Stimulated activated CD8-positive, alpha-beta memory T cell treated with anti-CD3 and anti-CD28 coated beads, Interleukin-7, amount 100 ng/mL, for 4 hours (primary cell): ENCODE results near the gene TACR1.
A peak's percentile ranks its signal among the peaks of the same experiment; 100 is the strongest.
"Not testable (repeated sequence)": the region's sequence is repeated elsewhere in the genome, so short reads cannot be mapped to it uniquely, and the experiment has no call there.

Source experiments
- DNase-seq, 2 donors: peaks; one replicate each; pipeline ENCODE4 v3.0.0-alpha.2; 2020; ENCODE audit warnings: low read depth in 2 of 2

TACR1 gene

GRCh38 chr2:75088791-75089190 is 110.5 kb downstream of the TACR1 start:
- DNase-seq, result no peak

GRCh38 chr2:75087736-75088135 is 111.6 kb downstream of the TACR1 start:
- DNase-seq, result no peak

- no peak for DNase-seq
Observed at GRCh38 chr2:75079575-75079974, 119.7 kb downstream of the TACR1 start.

- no peak for DNase-seq
Observed at GRCh38 chr2:75077909-75078308, 121.4 kb downstream of the TACR1 start.

GRCh38 chr2:75076088-75076487 is 123.2 kb downstream of the TACR1 start:
- no peak for DNase-seq

- DNase-seq, result no peak
Observed at GRCh38 chr2:75074708-75075107, 124.6 kb downstream of the TACR1 start.

GRCh38 chr2:75074228-75074627 is 125.1 kb downstream of the TACR1 start:
- DNase-seq, result no peak

GRCh38 chr2:75071766-75072165 is 127.6 kb downstream of the TACR1 start:
- no peak for DNase-seq

- no peak for DNase-seq
Observed at GRCh38 chr2:75068546-75068945, 130.8 kb downstream of the TACR1 start.

- DNase-seq, result no peak
Observed at GRCh38 chr2:75067506-75067905, 131.8 kb downstream of the TACR1 start.

- DNase-seq, result no peak
Observed at GRCh38 chr2:75066121-75066902, 133.0 kb downstream of the TACR1 start.

GRCh38 chr2:75065402-75066008 is 133.8 kb downstream of the TACR1 start:
- no peak for DNase-seq

- DNase-seq, result peak in 1 of 2 donors; percentile 19
Observed at GRCh38 chr2:75064691-75065396, 134.5 kb downstream of the TACR1 start.

GRCh38 chr2:75063906-75064305 is 135.4 kb downstream of the TACR1 start:
- DNase-seq, result no peak

GRCh38 chr2:75058427-75058826 is 140.9 kb downstream of the TACR1 start:
- no peak for DNase-seq

GRCh38 chr2:75057150-75057549 is 142.2 kb downstream of the TACR1 start:
- not testable (repeated sequence) for DNase-seq

- no peak for DNase-seq
Observed at GRCh38 chr2:75055820-75056675, 143.3 kb downstream of the TACR1 start.

- DNase-seq, result no peak
Observed at GRCh38 chr2:75055142-75055819, 144.0 kb downstream of the TACR1 start.

- no peak for DNase-seq
Observed at GRCh38 chr2:75054296-75054695, 145.0 kb downstream of the TACR1 start.

GRCh38 chr2:75053484-75054112 is 145.7 kb downstream of the TACR1 start:
- no peak for DNase-seq
